ENCODE measurements around the gene GCA. TPM values are rescaled to one million over a fixed set of nuclear protein-coding genes. Genes with fewer than 3 reads are reported as not detected.

GCA gene
- total and polyA plus RNA-seq, 2 of the 8 experiments (the other 6 are each of a cell fraction or from before 2014, with no cell fraction given) = 37.4 to 42.0 TPM

DNA sequence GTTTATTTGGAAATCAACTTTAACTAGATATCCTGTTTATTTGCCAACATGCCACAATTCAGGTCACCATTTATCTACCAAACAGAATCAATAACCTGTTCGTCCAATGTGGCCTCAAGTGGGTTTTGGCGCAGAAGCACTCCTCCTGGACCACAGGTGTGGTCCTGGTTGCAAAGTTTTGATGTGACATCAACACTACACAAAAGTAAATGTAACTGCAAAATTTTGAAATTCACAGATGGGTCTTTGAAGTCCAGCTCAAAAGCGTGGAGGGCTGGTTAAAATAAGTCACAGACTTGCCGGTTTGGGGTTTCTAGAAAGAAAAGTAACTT, 474 bp upstream of the GCA start:
- Histone ChIP-seq H2BK20ac (ENCODE audit: low read length) (no peak overlapping the region), H3K9me3 (ENCODE audit: insufficient read depth in 2 of 2, low read depth in 1 of 2, low read length in 1 of 2) (no peaks in the 10 kb centered on the region), H3K79me2 (ENCODE audit: control insufficient read depth in 1 of 2, insufficient read depth in 2 of 2, low read length in 2 of 2) (peaks cover 0 to 35% of the 10 kb centered on the region in 2 experiments; a peak in 3 of 4 replicates), H3K79me1 (ENCODE audit: low read depth, low read length) (no peaks in the 10 kb centered on the region), H4K5ac (ENCODE audit: insufficient read length, low read depth, low read length) (no peak overlapping the region), H4K91ac (replicated peaks; ENCODE audit: insufficient read length, low read length) (peak overlapping the region; percentile 35), H3K14ac (ENCODE audit: insufficient read length) (no peak overlapping the region), H2AK5ac (ENCODE audit: low read depth, low read length) (no peak overlapping the region), H3K27me3 (replicated peaks in 1 of 4; ENCODE audit: control insufficient read depth in 3 of 4, extremely low read depth in 1 of 4, insufficient read depth in 3 of 4, low read length in 3 of 4) (no peaks in the 10 kb centered on the region), H3K18ac (ENCODE audit: extremely low read depth, low read length) (no peak overlapping the region), H3K23ac (ENCODE audit: insufficient read length) (no peak overlapping the region), H3K36me3 (ENCODE audit: control insufficient read depth in 2 of 4, insufficient read depth in 4 of 4, low read length in 3 of 4) (peaks cover 0 to 2% (median 0%) of the 10 kb centered on the region in 4 experiments; a peak in 1 of 8 replicates), H3K9ac (replicated peaks in 1 of 4; ENCODE audit: extremely low read depth in 1 of 4, low read depth in 3 of 4, low read length in 3 of 4) (peak overlapping the region in 2 of 4 experiments; percentile 4 to 64; a peak in 1 of 7 replicates), H3K4me1 (replicated peaks in 1 of 4; ENCODE audit: control insufficient read depth in 3 of 4, insufficient read depth in 4 of 4, low read length in 3 of 4) (peaks cover 0 to 2% (median 0%) of the 10 kb centered on the region in 4 experiments; a peak in 3 of 7 replicates), H3K56ac (replicated peaks; ENCODE audit: insufficient read length, low read depth, low read length) (no peak overlapping the region), H3K4me3 (ENCODE audit: extremely low read depth in 1 of 4, insufficient read depth in 2 of 4, low read depth in 3 of 4, low read length in 4 of 4) (peak overlapping the region; percentile 26 to 87 (median 44); a peak in 7 of 8 replicates), H4K20me1 (replicated peaks in 1 of 2; ENCODE audit: control insufficient read depth in 1 of 2, insufficient read depth in 2 of 2, low read length in 2 of 2) (no peaks in the 10 kb centered on the region), H3K4me2 (ENCODE audit: insufficient read depth in 1 of 2, low read depth in 2 of 2, low read length in 2 of 2) (peak overlapping the region; percentile 67 to 70), H3K23me2 (ENCODE audit: low read depth, low read length) (0 out of 2 replicates have a peak, but pooled peaks cover 2% of the 10 kb centered on the region), H2BK12ac (ENCODE audit: low read depth, low read length) (no peak overlapping the region), H3K27ac (ENCODE audit: low read depth, low read length) (no peak overlapping the region), H2BK15ac (ENCODE audit: low read length) (0 out of 2 replicates have a peak overlapping the region, but pooled peaks have one; percentile 18), H4K8ac (ENCODE audit: extremely low read depth, insufficient read depth, low read length) (no peak overlapping the region), H3K4ac (replicated peaks; ENCODE audit: insufficient read length, low read depth, low read length) (no peak overlapping the region), H2BK120ac (replicated peaks; ENCODE audit: low read depth, low read length) (peak overlapping the region; percentile 79), H2BK5ac (ENCODE audit: low read depth, low read length) (no peak overlapping the region), H2AFZ (ENCODE audit: low read length) (peak overlapping the region; percentile 92)
- ChIA-PET CTCF (ENCODE audit: partially characterized antibody) (interaction anchor here (0.6 to 2.6 kb wide), 4 partner anchors 9 to 453 kb away, joined by 3 to 14 read pairs (median 4); no protein-coding TSS in a partner anchor), POLR2A (ENCODE audit: partially characterized antibody) (no interaction called here)
- 40% methylated on average over 4 of the region's 4 CpGs; no CpG with 5 or more reads in 1 of the 2 experiments for WGBS, 2 experiments (ENCODE audit: extremely low coverage in 1 of 2, insufficient coverage in 1 of 2, insufficient read length in 1 of 2, insufficient replicate concordance in 2 of 2, low coverage in 1 of 2, low lambda C conversion rate in 2 of 2, missing lambda C conversion rate in 1 of 2)
- FAIRE-seq = peak; percentile 69
- TF ChIP-seq KDM4A (IDR thresholded peaks at IDR 0.05; ENCODE audit: low read depth, low read length, severe bottlenecking) (peak; percentile 59), POLR2A (IDR thresholded peaks at IDR 0.05; ENCODE audit: control extremely low read depth in 1 of 2, low read depth in 2 of 2, low read length in 2 of 2) (no peak), RAD21 (IDR thresholded peaks at IDR 0.05 in 1 of 2, conservative IDR thresholded peaks at IDR 0.05 in 1 of 2; ENCODE audit: low read depth in 2 of 2, low read length in 2 of 2) (no peak), CBX5 (IDR thresholded peaks at IDR 0.05; ENCODE audit: low read depth, low read length) (no peak), CEBPB (IDR thresholded peaks at IDR 0.05; ENCODE audit: low read depth, low read length) (no peak)
- TF ChIP-seq, protein P1, sequence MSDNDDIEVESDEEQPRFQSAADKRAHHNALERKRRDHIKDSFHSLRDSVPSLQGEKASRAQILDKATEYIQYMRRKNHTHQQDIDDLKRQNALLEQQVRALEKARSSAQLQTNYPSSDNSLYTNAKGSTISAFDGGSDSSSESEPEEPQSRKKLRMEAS (IDR thresholded peaks at IDR 0.05) = peak; percentile 39; the same call in 1 of the 2 replicates
- TF ChIP-seq, protein P2, sequence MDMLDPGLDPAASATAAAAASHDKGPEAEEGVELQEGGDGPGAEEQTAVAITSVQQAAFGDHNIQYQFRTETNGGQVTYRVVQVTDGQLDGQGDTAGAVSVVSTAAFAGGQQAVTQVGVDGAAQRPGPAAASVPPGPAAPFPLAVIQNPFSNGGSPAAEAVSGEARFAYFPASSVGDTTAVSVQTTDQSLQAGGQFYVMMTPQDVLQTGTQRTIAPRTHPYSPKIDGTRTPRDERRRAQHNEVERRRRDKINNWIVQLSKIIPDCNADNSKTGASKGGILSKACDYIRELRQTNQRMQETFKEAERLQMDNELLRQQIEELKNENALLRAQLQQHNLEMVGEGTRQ (IDR thresholded peaks at IDR 0.05; ENCODE audit: low read length) = no peak
- DNase-seq (ENCODE audit: low read depth in 1 of 2, low spot score in 2 of 2) = no peak

Data from H1 (cell line).